Stimulated activated CD4-positive, alpha-beta T cell treated with anti-CD3 and anti-CD28 coated beads, Interleukin-12 subunit alpha, Interleukin-12 subunit beta, amount 100 ng/mL, for 24 hours (primary cell): Measurements from ENCODE around the gene PHLDB3.

Source experiments
- DNase-seq, 2 experiments: peaks; one replicate each; pipeline ENCODE4 v3.0.0-alpha.2; 2020; ENCODE audit warnings: low read depth in 2 of 2

The PHLDB3 gene

GRCh38 chr19:43468354-43469159 lies 36.0 kb downstream of the PHLDB3 start:
- DNase-seq = no peak

DNA sequence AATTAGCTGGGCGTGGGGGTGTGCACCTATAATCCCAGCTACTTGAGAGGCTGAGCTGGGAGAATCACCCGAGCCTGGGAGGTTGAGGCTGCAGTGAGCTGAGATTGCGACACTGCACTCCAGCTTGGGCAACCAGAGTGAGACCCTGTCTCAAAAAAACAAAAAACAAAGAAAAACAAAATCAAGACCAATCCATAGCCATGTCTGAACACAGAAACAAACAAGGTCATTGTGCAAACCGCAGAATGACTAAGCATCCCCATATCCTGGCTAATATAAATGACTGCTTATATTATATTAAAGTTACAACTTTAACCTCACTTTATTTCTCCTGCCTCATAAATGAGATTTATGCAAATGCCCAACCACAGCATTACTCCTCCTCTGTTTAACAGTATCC lies 36.8 kb downstream of the PHLDB3 start:
- DNase-seq = no peak

GRCh38 chr19:43467276-43467675 lies 37.3 kb downstream of the PHLDB3 start:
- no peak for DNase-seq

DNA sequence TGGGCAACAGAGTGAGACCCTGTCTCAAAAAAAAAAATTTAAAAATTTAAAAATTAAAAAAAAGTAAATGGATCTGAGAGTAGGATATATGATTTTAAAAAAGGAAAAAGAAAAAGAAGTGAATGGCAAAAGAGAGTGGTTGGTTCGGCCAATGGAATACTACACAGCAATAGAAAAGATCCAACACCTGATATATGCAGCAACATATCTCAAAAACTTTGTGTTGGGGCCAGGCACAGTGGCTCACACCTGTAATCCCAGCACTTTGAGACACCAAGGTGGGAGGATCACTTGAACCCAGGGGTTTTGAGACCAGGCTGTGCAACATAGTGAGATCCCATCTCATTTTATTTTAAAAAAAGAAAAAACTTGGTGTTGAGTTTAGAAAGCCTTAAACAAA lies 37.8 kb downstream of the PHLDB3 start:
- no peak for DNase-seq

- DNase-seq = no peak
Observed at GRCh38 chr19:43465468-43466120, 39.0 kb downstream of the PHLDB3 start, which contains the start of gene LYPD3. TSS of gene LYPD3 (minus strand) at chr19:43465608. CDS start at chr19:43465571, 37 bp downstream.

- DNase-seq = peak; percentile 46 to 69
Observed at GRCh38 chr19:43464134-43464775, 40.3 kb downstream of the PHLDB3 start.

DNA sequence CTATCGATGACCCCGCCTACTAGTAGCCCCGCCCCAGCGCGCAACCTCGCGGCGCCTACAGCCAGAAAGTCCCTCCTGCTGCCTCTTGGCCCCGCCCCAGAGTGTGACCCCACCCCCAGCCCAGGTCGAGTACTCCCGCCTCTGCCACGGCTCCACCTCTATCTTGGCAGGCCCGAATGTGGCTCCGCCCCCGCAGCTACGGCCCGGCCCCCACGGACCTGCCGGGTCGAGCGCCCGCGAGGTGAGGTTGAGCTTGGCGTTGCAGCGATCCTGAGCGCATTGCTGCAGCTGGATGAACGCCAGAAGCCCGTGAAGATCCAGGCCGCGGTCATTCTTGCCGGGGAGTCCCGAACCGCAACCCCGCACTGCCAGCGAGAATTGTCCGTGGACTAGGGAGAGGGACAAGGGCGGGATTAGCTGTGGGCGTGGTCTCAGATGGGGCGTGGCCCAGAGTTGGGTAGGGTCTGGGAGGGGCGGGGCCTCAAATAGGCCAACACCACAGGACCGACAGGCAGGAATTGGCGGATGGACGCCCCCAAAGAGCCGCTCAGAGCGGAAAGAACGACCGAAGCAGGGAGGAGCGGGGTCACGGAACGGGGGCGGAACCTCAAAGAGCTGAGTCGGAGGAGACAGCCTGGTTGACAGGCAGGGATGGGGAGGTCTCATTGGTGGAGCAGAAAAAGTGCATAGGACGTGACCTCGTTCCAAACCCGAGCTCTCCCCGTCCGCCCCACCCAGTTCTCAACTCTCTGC lies 41.0 kb downstream of the PHLDB3 start:
- DNase-seq = peak; percentile 97 to 100

GRCh38 chr19:43462785-43463380 lies 41.7 kb downstream of the PHLDB3 start:
- DNase-seq = no peak

- DNase-seq = no peak
Observed at GRCh38 chr19:43462383-43462782, 42.2 kb downstream of the PHLDB3 start.

- no peak for DNase-seq
Observed at GRCh38 chr19:43461303-43461702, 43.2 kb downstream of the PHLDB3 start.

DNA sequence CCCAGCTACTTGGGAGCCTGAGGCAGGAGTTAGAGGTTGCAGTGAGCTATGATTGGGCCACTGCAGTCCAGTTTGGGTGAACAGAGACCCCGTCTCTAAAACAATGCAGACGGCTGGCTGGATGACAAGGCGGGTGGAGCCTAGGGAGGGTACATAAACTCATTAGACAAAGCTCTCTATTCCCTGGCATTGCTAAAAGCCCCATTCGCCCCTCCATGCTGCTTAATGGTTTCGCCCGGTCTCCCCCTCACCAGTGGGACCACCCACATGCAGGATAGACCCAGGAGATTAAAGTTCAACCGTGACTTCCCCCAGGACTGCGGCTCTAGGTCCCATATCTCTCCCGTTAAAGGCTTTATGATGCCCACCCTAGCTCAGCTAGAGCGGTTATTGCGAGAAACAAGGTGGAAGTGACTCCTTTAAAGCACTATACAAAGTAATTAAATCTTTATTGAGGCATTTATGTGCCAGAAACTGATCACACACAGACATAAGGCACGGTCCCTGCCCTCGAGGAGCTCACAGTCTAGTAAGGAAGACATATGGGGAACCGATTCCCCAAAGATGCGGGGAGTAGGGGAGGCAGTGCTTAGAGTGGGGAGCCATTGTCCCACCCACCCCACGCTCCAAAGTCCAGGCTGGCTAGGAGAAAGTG lies 44.1 kb downstream of the PHLDB3 start:
- DNase-seq = no peak

- DNase-seq = no peak
Observed at GRCh38 chr19:43457809-43458208, 46.7 kb downstream of the PHLDB3 start.

DNA sequence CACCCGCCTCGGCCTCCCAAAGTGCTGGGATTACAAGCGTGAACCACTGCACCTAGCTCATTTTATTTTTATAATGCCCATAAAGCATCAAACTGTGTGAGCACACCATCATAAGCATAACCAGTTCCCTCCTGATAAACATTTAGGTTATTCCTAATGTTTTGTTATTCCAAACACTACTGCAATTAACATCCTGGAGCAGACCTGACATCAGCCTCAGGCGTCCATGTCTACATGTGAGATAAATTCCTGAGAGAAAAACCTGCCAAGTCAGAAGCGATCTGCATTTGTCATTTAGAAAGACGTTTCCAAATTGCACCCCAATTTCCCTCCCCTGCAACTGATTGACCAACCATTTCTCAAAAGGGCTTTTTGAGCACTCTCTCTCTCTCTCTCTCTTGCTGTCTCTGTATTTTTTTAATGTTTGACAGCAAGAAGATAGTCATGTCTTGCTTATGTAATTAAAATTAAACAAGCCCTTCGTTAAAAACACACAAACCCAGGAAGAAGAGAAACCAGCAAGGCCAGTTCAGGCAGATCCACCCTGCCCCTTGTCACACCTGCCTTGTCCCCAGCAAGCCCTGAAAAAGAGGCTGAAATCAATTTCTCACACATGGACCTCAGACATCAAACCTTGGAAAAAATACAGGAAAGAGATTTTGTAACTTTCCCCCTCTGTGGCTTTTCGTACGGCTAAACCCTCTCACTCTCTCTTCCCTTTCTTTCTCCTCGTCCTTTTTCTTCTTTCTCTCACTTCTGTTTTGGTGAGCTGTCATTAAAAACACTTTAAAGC lies 49.0 kb downstream of the PHLDB3 start:
- no peak for DNase-seq

- DNase-seq = no peak
Observed at GRCh38 chr19:43454031-43454430, 50.5 kb downstream of the PHLDB3 start.

- no peak for DNase-seq
Observed at GRCh38 chr19:43452582-43452981, 52.0 kb downstream of the PHLDB3 start.

DNA sequence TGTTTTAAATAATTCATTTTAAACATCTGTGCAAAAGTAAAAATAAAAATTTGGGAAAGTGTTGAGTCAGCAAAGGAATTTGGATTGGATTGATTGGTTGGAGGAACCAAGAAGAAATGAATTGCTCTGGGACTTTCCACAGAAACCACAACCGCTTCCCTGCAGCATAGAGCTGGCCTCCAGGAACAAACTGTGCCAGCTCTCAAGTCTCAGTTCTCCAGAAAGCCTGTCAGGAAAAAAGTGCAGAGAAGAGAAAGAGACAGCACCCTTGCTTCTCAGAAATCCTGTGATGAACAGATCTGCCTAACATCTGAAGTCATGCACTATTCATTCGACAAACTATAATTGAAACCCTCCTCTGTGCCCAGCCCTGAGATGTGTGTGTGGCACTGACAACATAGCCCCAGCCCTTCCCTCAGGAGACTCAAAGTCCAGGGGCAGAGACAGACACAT lies 54.0 kb downstream of the PHLDB3 start:
- DNase-seq = no peak

GRCh38 chr19:43447655-43448054 lies 56.9 kb downstream of the PHLDB3 start:
- DNase-seq = no peak

DNA sequence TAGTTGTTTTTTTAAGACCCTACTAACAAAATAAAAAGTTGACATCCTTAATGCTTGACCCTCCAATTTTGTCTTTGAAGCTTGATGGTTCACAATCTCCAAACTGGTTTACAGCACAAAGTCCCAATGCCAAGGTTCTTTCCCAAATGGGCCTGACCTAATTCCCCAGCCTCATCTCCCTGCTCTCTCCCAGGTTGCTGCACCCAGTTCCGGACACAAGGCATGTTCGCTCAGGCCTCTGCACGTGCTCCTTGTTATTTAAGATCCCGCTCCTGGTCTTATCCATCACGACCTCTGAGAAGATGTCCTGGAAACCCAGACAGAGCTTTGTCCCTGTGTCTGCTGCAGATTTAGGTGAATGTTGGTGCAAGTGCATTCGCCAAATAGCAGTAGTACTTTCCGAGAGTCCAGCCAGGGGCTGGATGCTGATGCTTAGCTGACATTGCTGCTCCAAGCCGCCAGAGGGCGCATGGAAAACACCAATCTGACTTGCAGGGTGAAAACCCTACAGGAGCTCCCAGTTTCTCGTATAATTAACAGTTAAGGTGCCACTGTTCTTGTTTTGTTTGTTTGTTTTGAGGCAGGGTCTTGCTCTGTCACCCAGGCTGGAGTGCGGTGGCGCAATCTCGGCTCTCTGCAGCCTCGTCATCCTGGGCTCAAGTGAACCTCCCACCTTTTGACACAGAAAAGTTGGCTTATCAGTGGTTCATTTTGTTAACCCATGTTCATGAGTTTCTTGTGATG lies 57.6 kb downstream of the PHLDB3 start:
- DNase-seq = peak; percentile 62 to 65

- no peak for DNase-seq
Observed at GRCh38 chr19:43445426-43445825, 59.1 kb downstream of the PHLDB3 start.
